Ovary (tissue), 3 donors: ENCODE results near the gene ARFIP1.

Source experiments
- EP300 ChIP-seq: sonication (generic); formaldehyde crosslinking; IDR thresholded peaks from one replicate; pipeline ENCODE4 v1.6.1; 2017; ENCODE audit warnings: antibody characterized with exemption
- POLR2A ChIP-seq: fragments of 450-650 bp; IDR thresholded peaks from one replicate; pipeline ENCODE4 v1.6.1; 2017; ENCODE audit warnings: antibody characterized with exemption, mild to moderate bottlenecking, moderate library complexity
- TF ChIP-seq, protein P1 (sequence below), 3 donors: fragments of 450-650 bp in 2 of 3; fragments of 200-600 bp in 1 of 3; IDR thresholded peaks; one replicate each; pipeline versions ENCODE4 v1.5.1 to v1.8.0; 2016 to 2022; ENCODE audit warnings: antibody characterized with exemption in 3 of 3, mild to moderate bottlenecking in 1 of 3
- donor health status: DM: no; HTN: no; CAD: no.

DNA sequence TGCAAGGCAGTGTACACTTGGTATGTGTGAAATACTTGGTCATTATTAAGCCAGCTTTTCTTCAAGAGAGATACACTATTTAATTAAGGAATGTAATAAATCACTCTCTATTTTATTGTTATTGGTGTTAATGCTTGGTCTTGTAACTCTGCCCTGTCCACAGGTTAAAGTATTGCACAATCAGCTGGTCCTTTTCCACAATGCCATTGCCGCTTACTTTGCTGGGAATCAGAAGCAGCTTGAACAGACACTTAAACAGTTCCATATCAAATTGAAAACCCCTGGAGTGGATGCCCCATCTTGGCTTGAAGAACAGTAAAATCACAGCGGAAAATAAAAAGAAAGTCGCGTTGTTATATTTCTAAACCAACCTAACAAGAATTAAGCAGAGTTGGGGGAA lies 130.1 kb downstream of the ARFIP1 start:
- TF ChIP-seq, protein P1, sequence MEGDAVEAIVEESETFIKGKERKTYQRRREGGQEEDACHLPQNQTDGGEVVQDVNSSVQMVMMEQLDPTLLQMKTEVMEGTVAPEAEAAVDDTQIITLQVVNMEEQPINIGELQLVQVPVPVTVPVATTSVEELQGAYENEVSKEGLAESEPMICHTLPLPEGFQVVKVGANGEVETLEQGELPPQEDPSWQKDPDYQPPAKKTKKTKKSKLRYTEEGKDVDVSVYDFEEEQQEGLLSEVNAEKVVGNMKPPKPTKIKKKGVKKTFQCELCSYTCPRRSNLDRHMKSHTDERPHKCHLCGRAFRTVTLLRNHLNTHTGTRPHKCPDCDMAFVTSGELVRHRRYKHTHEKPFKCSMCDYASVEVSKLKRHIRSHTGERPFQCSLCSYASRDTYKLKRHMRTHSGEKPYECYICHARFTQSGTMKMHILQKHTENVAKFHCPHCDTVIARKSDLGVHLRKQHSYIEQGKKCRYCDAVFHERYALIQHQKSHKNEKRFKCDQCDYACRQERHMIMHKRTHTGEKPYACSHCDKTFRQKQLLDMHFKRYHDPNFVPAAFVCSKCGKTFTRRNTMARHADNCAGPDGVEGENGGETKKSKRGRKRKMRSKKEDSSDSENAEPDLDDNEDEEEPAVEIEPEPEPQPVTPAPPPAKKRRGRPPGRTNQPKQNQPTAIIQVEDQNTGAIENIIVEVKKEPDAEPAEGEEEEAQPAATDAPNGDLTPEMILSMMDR (IDR thresholded peaks at IDR 0.05) = no peak
- TF ChIP-seq POLR2A (no peak), EP300 (no peak)
